Non-pigmented ciliary epithelial cell (primary cell): ENCODE results near the gene TFAP2C.

Experiments
- DNase-seq: peaks from one replicate; pipeline ENCODE4 v3.0.0-alpha.2; 2010; ENCODE audit warnings: low read depth

TFAP2C gene

DNA sequence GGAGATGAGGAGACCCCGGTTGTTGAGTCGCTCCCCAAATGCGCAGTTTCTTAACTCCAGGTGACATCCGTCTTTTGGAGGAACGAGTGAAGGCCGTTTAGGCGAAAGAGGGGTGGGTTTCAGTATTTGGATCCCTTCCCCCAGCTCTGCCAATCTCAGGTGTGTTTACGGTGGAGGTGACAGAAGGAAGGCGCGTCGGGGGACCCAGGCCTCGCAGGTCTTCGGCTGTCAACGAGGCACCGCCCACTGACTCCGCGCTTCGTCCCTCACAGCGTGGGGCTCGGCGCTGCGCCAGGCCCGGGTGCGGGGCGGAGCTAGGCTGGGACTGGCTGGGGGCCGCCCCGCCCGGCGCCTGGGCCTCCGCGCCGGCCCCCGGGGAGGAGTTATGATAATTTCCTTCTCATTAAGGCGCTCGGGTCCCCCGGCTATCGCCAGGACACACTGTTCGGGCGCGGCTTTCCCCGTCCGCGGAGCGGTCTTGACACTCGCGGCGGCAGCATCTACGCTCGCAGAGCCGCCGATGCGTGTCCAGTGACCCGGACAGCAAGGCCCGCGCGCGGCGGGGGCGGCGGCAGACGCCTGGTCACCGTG lies at the start of gene TFAP2C:
TFAP2C (plus strand) TSS at position 434 of the 591 bp plus-strand sequence. CDS start 239 bp downstream, outside the sequence.
- no peak for DNase-seq

DNA sequence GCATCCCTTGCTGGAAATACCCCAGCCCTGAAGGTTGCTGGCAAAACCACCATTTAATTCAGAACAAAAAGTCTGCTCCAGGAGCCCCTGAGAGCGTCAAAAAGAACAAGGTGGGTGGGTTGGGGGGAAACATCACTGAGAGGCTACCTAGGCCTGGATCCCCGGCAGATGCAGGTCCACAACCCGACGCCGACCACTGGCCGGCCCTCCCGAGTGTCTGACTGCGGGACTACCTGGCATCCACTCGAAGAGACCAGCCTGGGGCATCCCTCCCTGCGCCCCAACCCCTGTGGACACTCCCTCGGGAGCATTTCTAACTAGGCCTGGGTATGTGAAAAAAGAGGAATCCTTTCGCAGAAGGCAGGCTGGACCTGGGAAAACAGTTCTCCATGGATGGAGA lies 48.9 kb upstream of the TFAP2C start:
- DNase-seq: no peak

DNA sequence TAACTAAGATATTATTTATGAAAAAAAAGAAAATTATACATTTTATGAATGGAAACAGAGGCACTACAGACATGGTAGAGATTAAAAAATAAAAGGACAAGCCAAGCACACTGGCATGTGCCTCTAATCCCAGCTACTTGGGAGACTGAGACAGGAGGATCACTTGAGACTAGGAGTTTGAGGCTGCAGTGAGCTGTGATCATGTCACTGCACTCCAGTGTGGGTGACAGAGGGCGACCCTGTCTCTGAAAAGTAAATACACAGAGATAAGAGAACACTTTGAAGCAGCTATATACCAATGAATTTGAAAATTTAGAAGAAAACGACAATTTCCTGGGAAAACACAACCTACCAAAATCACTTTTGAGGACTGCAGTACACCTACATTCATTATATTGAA lies 47.4 kb upstream of the TFAP2C start:
- no peak for DNase-seq

DNA sequence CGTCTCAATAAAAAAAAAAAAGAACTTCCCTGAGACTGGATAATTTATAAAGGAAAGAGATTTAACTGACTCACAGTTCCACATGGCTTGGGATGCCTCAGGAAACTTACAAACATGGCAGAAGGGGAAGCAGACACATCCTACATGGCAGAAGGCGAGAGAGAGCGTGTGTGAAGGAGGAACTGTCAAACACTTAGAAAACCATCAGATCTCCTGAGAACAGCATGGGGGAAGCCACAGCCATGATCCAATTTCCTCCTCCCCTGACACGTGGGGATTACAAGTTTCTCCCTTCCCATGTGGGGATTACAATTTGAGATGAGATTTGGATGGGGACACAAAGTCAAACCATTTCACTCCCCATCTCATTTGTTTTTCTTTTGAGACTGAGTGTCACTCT lies 46.6 kb upstream of the TFAP2C start:
- no peak for DNase-seq

DNA sequence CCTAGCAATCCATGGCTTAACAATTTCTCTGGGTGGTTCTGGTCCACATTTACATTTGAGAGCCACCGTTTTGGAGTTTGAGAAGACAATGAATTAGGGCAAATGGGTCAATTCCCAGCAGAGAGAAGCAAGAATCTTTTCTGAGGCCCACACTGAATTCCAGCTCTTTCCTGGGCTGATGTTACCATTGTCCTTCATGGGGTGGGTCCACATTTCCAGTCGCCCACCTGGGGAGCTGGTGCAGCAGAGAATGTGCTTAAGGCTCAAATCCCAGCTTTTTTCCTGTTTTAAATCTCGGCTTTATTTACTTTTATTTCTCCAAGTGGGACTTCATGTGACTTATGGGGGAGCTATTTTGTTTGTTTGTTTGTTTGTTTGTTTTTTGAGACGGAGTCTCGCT lies 44.2 kb upstream of the TFAP2C start:
- no peak for DNase-seq

DNA sequence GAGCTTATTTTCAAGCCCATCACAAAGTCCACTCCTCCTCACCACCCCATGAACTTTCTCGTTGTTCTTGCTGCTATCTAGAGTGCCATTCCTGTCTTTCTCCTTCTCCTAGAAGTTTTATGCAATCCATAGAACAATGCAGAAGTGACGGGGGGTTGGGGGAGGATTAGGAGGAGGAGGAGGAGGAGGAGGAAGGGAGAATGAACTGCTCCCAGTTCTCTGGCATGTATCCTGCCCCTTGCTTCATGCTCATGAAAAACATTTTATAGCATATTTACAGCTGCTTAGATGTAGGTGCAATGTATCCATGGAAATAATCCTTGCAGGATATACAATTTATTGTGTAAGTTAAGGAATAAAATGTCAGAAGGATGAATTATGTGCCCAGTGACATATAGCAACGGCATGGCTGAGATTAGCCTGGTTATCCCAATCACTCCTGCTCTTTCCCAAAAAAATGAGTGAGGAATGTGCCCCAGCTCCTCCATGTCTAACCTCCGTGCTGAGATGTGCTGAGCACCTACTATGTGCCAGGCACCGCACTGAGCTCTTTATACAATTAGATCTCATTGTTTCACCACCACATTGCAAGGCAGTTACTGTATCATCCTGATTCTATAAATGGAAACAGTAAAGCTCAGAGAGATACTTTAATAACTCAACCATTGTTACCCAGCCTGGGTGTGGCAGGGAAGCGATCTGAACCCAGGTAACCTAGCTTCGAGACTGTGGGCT lies 41.6 kb upstream of the TFAP2C start:
- no peak for DNase-seq

DNA sequence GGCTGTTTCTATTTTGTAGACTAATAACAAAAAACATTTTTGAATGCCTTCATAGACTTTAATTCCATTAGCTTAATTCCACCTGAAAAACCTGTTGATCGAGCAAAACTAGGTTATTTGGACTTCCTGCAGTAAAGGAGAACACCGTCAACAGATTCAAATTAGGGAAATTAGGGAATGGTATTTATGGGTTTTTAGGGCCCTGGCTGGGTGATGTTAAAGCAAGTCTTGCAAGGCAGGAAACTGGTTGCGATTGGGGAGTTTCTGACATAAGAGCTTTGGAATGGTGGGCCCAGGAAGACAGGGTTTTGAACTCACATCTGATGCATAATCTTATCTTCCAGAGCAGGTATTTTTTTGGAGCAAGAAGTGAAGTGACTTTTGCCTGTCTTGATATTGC lies 40.1 kb upstream of the TFAP2C start:
- DNase-seq: no peak

DNA sequence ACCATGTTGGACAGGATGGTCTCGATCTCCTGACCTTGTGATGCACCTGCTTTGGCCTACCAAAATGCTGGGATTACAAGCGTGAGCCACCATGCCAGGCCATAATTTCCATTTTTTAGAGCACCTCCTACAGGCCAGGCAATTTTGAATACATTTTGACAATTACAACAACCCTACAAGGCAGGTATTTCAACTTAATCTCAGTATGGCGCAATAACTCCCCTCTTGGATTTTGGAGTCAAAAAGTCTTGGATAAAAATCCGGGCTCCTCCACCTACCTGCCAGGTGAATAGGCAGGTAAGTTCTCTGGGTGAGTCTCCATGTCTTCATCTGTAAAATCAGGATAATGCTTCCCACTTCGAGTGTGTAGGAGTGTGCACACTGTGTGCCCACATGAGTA lies 39.5 kb upstream of the TFAP2C start:
- DNase-seq: no peak

DNA sequence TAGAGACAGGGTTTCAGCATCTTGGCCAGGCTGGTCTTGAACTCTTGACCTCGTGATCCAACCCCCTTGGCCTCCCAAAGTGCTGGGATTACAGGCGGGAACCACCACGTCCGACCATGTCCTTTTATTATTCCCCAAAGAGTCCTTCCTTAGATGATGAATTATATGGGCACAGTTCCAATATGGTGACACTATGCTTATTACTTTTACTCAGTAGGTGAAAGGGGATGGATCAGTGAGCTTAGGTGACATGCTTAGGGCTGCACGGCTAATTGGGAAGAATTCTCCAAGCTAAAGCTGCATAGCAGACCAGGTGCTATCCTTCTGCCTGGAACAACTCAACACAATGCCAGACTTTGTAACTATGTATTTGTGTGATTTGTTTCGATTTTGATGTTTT lies 38.2 kb upstream of the TFAP2C start:
- no peak for DNase-seq

DNA sequence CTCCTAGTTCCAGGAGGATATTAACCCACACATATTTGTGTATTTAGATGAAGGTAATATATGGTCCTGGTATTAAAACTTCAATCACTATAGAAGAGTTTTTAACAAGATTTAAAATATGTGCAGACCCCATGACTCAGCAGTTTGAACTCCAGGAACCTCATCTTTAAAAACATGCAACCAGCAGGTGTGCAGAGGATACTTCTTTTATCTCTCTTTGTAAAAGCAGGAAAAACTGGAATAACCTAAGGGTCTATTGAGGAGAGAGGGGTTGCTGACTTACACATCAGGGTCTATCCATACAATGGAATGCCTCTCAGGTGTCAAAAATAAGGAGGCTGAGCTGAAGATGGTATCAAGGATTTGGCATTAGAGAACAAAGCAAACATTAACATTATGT lies 36.9 kb upstream of the TFAP2C start:
- DNase-seq: no peak

DNA sequence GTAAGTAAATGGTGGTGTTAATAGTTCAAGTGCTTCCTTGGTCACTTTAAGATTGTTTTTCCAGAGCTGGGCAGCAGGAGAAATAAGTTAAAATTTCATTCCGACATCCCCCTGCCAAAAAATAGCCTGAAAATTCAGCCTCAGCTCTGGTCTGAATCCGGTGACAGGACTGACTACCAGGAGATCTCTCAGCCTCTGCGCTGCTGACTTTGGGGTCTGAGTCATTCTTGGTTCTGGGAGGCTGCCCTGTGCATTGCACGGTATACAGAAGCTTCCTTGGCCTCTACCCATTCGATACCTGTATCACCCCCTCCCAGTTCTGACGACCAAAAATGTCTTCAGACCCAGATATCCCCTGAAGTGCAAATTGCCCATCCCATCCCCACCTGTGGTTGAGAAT lies 36.3 kb upstream of the TFAP2C start:
- DNase-seq: no peak

DNA sequence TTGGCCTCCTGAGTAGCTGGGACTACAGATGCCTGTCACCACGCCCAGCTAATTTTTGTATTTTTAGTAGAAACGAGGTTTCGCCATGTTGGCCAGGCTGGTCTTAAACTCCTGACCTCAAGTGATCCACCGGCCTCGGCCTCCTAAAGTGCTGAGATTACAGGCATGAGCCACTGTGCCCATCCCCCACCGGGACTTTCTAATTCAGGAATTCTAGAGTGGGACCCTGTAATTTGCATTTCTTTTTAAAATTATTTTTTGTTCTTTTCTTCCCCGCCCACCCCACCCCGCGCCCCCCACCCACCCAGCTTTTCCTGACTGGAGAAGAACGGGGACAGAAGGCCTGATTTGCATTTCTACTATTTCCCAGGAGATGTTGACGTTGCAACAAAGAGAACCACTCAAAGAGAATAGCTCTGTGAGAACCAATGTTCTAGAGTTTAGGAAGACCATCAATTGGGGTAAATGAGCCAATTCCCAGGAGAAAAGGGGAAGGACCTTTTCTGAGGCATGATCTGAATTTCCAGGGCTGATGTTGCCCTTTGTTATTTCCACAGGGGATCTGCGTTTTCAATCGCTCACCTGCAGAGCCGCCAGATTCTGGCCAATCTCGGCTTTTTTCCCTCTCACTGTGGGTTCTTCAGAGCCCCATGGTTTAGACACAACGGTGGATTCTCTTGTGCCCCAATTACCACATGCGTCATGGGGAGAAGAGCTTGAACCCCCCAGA lies 33.2 kb upstream of the TFAP2C start:
- no peak for DNase-seq

DNA sequence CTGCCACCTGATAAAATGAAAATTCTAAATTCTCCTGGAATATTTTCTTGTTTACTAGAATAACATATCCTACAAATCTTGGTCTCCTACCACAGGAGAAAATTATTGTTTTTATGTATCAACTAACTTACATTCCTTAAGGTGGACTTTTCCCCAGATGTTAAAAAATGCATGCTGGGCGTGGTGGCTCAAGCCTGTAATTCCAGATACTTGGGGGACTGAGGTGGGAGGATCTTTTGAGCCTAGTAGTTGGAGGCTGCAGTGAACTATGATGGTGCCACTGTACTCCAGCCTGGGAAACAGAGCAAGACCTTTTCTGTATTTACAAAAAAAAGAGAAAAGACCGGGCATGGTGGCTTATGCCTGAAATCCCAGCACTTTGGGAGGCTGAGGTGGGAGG lies 27.9 kb upstream of the TFAP2C start:
- no peak for DNase-seq

DNA sequence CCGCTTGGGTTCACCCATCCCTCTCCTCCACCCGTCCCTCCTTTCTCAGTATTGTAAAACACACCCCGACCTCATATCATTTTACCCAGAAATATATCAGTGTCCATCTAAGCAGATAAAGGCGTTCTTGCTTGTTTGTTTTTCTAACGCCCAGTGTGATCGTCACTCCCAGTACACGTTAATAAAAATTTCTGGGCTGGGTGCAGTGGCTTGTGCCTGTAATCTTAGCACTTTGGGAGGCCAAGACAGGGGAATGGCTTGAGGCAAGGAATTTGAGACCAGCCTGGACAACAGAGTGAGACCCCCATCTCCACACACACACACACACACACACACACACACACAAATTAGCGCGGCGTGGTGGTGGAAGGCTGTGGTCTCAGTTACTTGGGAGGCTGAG lies 24.4 kb upstream of the TFAP2C start:
- DNase-seq: no peak

DNA sequence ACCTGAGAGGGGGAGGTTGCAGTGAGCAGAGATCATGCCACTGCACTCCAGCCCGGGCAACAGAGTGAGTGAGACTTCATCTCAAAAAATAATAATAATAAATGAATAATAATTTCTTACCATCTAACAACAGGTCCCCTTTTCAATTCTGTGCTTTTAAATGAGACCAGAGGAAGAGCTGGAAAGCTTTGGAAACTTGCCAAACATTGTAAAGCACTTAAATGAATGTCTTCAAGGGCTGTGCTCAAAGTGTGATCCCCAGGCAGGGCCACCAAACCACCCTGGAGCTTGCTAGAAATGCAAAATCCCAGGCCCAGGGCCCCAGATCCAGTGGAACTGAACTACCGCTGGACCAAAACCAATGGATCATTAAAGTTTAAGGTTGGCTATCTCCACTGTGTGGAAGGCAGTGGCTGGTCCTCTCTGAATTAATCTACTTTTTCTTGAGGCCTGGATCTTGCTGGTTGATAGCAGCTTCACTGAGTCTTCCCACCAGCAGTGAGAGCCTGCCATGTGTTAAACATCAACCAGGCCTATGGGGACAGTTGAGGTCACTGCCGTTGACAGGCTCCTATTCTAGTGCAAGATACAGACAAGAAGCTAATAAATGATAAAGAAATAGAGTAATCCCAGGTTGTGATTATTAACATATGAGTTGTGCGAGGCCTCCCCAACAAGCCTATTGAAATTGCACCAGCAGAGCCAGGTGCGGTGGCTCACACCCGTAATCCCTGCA lies 23.7 kb upstream of the TFAP2C start:
- DNase-seq: no peak

DNA sequence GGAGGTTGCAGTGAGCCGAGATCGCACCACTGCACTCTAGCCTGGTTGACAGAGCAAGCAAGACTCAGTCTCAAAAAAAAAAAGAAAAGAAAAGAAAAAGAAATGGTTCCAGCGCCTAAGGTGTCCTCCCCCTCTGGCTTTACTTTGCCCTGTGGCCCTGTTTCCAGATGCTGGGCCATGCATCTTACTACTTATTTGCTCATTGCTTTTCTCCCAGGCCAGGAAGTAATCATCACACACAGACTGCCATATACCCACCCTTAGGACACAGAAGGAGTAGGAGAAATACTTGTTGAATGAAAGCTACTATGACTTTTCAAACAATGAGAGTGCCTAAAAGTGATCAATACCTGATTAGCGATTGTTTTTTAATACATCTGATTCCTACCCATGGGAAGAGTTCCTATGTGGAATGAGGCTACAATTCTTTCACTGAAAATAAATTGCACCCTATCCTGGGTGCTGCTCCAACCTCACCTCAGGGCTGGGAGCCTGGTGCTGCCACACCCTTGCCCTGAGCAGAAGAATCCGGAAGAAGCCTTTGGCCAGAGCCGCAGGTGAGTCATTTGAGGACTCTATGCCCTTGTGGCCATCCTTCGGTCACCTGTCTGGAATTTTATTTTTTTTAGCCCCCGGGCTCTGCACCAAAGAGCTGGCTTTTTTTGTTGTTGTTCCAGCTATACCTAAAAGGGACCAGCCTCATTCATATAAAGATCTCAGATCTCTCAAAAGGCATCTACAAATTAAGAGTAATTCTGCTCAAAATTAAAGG lies 22.7 kb upstream of the TFAP2C start:
- DNase-seq: no peak

DNA sequence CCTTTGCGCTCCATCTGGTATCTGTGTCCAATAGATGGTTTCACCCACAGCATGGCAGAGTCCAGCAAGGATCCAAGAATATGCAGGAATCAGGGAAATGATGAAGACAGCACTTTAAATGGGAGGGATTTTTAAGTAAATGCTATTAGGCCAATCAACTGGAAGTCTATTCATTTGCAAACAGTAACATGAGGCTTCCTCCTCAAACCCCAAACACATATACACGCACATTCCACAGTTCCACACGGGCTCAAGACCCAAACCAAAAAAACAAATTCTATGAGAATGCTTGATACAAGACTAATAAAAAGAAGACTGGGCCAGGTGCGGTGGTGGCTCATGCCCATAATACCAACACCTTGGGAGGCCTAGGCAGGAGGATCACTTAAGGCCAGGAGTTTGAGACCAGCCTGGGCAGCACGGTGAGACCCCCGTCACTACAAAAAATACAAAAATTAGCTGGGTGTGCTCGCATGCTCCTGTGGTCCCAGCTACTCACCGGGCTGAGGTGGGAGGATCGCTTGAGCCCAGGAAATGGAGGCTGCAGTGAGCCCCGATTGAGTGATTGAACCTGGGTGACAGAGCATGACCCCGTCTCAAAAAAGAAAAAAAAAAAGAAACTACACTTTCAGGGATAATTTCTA lies 21.9 kb upstream of the TFAP2C start:
- no peak for DNase-seq

DNA sequence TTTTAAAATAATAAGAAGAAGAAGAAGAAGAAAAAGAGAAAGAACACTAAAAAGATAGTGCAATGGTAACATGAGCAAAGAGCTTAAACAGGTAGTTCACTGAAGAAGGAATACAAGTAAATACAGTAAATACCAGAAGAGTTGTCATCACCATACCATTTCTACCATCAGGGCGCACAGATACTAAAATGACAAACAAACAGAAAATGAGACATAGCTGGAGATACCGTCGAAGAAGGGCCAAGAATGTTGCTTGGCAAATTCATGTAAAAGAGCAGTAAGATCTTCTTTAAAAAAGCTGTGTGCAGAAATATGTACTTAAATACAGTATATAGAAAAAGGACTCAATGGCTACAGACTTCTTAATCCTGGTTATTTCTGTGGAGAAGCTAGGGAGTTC lies 20.7 kb upstream of the TFAP2C start:
- DNase-seq: no peak

DNA sequence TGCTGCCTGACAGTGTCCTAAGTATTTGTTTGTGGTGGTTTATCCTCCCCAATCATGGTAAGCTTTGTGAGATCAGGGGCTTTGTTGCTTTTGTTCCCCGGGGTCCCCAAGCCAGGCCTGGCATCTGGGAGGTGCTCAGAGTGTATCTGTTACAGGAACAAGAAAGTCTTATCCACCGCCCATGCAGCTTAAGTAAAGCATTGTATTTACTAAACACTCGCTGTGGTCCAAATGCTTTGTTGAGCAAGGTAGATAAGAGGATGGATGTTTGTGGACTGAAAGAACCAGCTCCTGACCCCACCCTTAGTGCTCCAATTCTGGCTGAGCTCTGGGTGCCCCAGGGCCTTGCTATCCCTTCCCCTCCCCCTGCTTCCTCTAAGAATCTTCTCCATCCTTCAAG lies 19.8 kb upstream of the TFAP2C start:
- no peak for DNase-seq

DNA sequence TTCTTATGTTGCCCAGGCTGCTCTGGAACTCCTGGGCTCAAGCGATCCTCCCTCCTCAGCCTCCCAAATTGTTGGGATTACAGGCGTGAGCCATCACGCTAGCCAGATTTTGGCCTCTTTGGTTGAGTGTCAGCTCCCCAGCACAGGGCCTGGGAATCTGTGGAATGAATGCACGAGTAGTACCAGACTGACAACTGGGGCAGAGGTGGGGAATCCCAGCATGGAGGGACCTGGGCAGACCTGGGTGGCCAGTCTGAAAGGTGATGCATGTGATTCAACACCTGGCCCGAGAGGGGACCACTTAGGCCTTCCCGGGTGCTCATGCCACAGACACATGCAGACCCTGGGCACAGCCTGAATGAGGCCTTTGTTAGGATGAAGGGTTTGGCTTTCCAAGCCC lies 19.0 kb upstream of the TFAP2C start:
- no peak for DNase-seq

DNA sequence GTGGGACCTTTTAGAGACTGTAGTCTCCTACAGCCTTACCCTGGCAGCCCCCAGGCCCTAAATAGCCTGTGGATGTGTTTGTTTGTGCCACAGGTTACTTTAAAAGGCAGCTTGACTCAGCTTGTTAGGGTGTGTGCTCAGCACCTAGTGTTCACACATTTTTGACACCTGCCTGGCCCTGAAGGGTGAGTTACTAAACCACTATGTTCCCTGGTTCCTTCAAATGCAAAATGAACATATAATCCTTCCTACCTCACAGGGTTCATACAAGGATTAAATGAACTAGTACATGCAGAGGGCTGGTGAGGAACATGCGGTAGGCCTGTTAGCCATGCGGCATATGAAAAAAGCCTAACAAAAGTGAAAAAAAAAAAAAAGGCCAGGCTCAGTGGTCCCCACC lies 14.9 kb upstream of the TFAP2C start:
- no peak for DNase-seq

DNA sequence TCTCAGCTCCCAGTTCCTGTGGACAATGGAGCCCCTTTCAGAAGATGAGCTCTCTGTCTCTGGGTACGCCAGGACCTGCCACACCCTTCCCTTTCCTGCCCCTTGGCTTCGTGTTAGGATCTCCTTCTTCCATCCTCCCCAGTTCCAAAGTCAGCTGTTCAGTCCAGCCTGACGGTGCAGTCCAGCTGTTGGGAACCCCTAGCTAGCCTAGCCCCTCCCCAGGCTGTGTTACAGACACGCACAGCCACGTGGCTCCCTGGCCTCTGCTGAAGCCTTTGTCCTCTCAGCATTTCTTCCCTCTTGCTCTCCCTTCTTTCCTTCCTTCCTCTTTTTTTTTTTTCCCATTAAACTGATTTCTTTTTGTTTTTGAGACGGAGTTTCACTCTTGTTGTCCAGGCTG lies 12.4 kb upstream of the TFAP2C start:
- DNase-seq: no peak
